PFSK-1 (cell line): ENCODE data around the gene EXO5. TPM values are rescaled to one million over a fixed set of nuclear protein-coding genes. Genes with fewer than 3 reads are reported as not detected.

Source experiments
- FOXP2 ChIP-seq: optimal IDR thresholded peaks from 2 replicates; pipeline ENCODE3; 2011; ENCODE audit warnings: borderline replicate concordance, control low read depth, inconsistent platforms; ENCODE audit not compliant: insufficient read depth; ENCODE audit errors: extremely low read length, extremely low read depth
- POLR2AphosphoS5 ChIP-seq: IDR thresholded peaks from 2 replicates; pipeline ENCODE4 v1.6.1; 2012; ENCODE audit warnings: low read depth, mild to moderate bottlenecking, control low read depth, low read length, moderate library complexity
- SIN3A ChIP-seq: IDR thresholded peaks from 2 replicates; pipeline ENCODE4 v1.6.1; 2012; ENCODE audit warnings: mild to moderate bottlenecking, low read length, moderate library complexity, borderline replicate concordance; ENCODE audit not compliant: insufficient read depth
- TAF1 ChIP-seq: IDR thresholded peaks from 2 replicates; pipeline ENCODE4 v1.6.1; 2012; ENCODE audit warnings: low read length, control low read depth, borderline replicate concordance; ENCODE audit not compliant: insufficient read depth
- polyA plus RNA-seq: library from polyadenylated mRNA; unstranded; fragments of >200 nt; gene quantifications from one replicate; pipeline ENCODE4 v1.2.1, GENCODE V29; 2012; ENCODE audit warnings: low read depth, missing spikeins; ENCODE audit not compliant: insufficient read length
- TF ChIP-seq, protein P1 (sequence below), 2 experiments: IDR thresholded peaks; 2 replicates each; pipeline versions ENCODE4 v1.6.1 to v1.8.0; 2011 to 2012; ENCODE audit warnings: low read depth in 2 of 2, low read length in 2 of 2, control low read depth in 1 of 2, inconsistent platforms in 1 of 2, mild to moderate bottlenecking in 1 of 2, moderate library complexity in 1 of 2; ENCODE audit not compliant: insufficient read depth in 1 of 2

Gene EXO5
- polyA plus RNA-seq: 3.0 TPM

DNA sequence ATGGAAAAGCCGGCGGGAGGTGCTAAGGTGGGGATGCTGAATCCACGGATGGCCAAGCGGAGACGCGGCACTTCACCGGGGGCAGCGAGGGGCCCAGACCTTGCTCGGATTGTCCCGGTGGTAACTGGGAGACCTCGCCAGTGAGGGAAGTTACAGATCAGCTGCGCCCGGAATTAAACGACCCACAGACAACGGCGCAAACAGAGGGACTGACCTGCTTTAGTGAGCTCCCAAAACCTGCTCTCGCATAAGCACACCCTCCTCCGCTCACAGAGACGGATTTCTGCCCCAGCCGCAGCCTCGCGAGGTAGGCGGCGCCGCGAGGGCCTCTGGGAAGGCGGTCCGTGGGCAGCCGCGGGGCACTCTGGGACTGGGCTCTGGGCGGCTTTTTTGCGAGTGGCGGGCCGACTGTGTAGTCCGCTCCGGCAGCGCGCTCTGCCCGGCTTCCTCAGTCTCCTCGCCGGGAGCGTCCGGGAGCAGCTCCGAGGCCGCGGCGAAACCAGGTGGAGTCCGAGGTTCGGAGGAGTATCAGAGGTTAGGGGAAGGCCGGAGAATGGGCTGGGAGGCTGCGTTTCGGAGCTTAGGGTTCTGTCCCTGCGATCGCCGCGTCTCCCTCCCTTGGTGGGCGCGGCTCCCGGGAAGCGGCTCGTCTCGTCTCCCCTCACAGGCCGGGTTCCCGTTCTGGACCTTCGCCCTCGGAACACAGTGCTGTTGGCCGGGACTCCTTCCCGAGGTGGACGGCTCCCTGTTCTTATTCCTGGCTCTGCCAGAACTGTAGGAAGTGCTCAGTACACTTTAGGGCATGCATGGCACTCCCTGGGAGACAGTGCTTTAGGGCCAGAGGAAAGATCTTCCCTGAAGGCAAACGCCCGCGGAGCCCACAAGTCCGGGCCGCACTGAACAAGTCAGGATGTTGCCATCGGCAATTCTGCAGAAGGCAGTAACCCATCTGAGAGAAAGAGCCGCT lies at the start of gene EXO5:
TSS of gene EXO5 (plus strand) at position 393 of the 967 bp plus-strand sequence. CDS start 5,778 bp downstream, outside the sequence.
- TF ChIP-seq FOXP2: no peak
- TF ChIP-seq TAF1: peak; percentile 54; the same call in 1 of the 2 replicates
- TF ChIP-seq, protein P1, sequence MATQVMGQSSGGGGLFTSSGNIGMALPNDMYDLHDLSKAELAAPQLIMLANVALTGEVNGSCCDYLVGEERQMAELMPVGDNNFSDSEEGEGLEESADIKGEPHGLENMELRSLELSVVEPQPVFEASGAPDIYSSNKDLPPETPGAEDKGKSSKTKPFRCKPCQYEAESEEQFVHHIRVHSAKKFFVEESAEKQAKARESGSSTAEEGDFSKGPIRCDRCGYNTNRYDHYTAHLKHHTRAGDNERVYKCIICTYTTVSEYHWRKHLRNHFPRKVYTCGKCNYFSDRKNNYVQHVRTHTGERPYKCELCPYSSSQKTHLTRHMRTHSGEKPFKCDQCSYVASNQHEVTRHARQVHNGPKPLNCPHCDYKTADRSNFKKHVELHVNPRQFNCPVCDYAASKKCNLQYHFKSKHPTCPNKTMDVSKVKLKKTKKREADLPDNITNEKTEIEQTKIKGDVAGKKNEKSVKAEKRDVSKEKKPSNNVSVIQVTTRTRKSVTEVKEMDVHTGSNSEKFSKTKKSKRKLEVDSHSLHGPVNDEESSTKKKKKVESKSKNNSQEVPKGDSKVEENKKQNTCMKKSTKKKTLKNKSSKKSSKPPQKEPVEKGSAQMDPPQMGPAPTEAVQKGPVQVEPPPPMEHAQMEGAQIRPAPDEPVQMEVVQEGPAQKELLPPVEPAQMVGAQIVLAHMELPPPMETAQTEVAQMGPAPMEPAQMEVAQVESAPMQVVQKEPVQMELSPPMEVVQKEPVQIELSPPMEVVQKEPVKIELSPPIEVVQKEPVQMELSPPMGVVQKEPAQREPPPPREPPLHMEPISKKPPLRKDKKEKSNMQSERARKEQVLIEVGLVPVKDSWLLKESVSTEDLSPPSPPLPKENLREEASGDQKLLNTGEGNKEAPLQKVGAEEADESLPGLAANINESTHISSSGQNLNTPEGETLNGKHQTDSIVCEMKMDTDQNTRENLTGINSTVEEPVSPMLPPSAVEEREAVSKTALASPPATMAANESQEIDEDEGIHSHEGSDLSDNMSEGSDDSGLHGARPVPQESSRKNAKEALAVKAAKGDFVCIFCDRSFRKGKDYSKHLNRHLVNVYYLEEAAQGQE (IDR thresholded peaks at IDR 0.05; ENCODE audit: insufficient read depth in 1 of 2, low read depth in 2 of 2, low read length in 2 of 2): no peak
- peak; percentile 68 for TF ChIP-seq POLR2AphosphoS5
- no peak for TF ChIP-seq SIN3A

DNA sequence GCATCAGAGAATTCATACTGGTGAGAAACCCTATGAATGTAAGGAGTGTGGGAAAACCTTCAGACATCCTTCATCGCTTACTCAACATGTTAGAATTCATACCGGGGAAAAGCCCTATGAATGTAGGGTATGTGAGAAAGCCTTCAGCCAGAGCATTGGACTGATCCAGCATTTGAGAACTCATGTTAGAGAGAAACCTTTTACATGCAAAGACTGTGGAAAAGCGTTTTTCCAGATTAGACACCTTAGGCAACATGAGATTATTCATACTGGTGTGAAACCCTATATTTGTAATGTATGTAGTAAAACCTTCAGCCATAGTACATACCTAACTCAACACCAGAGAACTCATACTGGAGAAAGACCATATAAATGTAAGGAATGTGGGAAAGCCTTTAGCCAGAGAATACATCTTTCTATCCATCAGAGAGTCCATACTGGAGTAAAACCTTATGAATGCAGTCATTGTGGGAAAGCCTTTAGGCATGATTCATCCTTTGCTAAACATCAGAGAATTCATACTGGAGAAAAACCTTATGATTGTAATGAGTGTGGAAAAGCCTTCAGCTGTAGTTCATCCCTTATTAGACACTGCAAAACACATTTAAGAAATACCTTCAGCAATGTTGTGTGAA lies 45.5 kb upstream of the EXO5 start:
- TF ChIP-seq FOXP2: no peak
- no peak for TF ChIP-seq SIN3A
- TF ChIP-seq, protein P1 (IDR thresholded peaks at IDR 0.05; ENCODE audit: insufficient read depth in 1 of 2, low read depth in 2 of 2, low read length in 2 of 2): no peak
- no peak for TF ChIP-seq POLR2AphosphoS5
- TF ChIP-seq TAF1: no peak

- TF ChIP-seq FOXP2 (no peak), POLR2AphosphoS5 (no peak), SIN3A (no peak), TAF1 (no peak)
- TF ChIP-seq, protein P1 (IDR thresholded peaks at IDR 0.05; ENCODE audit: insufficient read depth in 1 of 2, low read depth in 2 of 2, low read length in 2 of 2): no peak
Measured at GRCh38 chr1:40469327-40469726, 39.2 kb upstream of the EXO5 start.

- no peak for TF ChIP-seq TAF1
- TF ChIP-seq FOXP2: no peak
- TF ChIP-seq POLR2AphosphoS5: no peak
- TF ChIP-seq, protein P1 (IDR thresholded peaks at IDR 0.05; ENCODE audit: insufficient read depth in 1 of 2, low read depth in 2 of 2, low read length in 2 of 2): no peak
- TF ChIP-seq SIN3A: no peak
Measured at GRCh38 chr1:40475268-40475667, 33.3 kb upstream of the EXO5 start.
